Measurements from ENCODE around the gene TPM3.
"Not testable (repeated sequence)": the region's sequence is repeated elsewhere in the genome, so short reads cannot be mapped to it uniquely, and the experiment has no call there.

The TPM3 gene

DNA sequence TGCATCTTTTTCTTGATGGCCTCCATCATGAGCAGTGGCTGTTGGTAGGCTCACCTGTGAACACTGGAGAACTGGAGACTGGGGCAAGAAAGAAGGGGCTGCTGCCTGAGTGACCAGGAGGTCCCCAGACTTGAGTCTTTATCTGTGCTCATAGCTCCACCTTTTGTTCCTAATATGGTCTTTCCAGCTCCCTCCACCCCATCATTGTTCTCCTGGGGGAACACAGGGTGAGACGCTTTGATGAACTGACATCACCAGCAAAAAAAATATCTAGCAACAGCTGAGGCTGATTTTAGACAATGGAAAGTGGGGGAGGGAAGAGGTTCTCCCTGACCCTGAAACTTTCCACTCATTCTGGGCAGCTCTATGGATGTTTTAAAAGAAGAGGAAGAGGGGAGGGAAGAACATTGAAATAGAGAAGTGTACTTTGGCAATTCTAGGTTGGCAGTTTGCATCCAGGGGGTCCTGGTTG lies at the start of gene TPM3:
TSS of gene TPM3 (minus strand) at position 111 of the 472 bp plus-strand sequence. CDS start at position 29, 82 bp downstream.
- H3K4me3 ChIP-seq (ENCODE audit: control insufficient read depth, low read depth, low read length), result no peak within 1 kb of the TSS
- no peak for DNase-seq (ENCODE audit: low read depth)
- TF ChIP-seq, protein P1, sequence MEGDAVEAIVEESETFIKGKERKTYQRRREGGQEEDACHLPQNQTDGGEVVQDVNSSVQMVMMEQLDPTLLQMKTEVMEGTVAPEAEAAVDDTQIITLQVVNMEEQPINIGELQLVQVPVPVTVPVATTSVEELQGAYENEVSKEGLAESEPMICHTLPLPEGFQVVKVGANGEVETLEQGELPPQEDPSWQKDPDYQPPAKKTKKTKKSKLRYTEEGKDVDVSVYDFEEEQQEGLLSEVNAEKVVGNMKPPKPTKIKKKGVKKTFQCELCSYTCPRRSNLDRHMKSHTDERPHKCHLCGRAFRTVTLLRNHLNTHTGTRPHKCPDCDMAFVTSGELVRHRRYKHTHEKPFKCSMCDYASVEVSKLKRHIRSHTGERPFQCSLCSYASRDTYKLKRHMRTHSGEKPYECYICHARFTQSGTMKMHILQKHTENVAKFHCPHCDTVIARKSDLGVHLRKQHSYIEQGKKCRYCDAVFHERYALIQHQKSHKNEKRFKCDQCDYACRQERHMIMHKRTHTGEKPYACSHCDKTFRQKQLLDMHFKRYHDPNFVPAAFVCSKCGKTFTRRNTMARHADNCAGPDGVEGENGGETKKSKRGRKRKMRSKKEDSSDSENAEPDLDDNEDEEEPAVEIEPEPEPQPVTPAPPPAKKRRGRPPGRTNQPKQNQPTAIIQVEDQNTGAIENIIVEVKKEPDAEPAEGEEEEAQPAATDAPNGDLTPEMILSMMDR (IDR thresholded peaks at IDR 0.05; ENCODE audit: control insufficient read depth, insufficient read depth, low read depth, low read length, missing control alignments), result no peak

GRCh38 chr1:154240294-154240833 lies 48.5 kb upstream of the TPM3 start:
- TF ChIP-seq, protein P1 (IDR thresholded peaks at IDR 0.05; ENCODE audit: control insufficient read depth, insufficient read depth, low read depth, low read length, missing control alignments), result no peak
- no peak overlapping the region for H3K4me3 ChIP-seq (ENCODE audit: control insufficient read depth, low read depth, low read length)
- no peak for DNase-seq (ENCODE audit: low read depth)

DNA sequence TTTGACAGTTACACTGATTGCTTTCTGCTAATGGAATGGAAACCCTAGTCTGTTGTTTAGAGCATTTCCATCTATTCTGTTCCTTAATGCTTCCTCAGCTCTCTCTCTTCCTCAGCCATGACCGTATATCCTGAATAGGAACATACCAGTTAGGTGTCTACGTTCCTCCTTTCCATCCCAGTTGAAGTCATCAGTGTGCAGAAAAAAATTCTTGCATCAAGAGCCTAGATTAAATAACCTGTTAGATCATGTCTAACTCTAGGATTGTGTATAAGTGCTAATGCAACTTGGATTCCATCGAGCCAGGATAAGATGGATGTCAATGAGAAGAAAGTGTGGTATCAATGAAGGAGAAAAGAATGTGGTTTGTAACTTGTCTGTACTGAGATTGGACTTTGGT lies 47.6 kb upstream of the TPM3 start:
- TF ChIP-seq, protein P1 (IDR thresholded peaks at IDR 0.05; ENCODE audit: control insufficient read depth, insufficient read depth, low read depth, low read length, missing control alignments), result no peak
- no peak overlapping the region for H3K4me3 ChIP-seq (ENCODE audit: control insufficient read depth, low read depth, low read length)
- no peak for DNase-seq (ENCODE audit: low read depth)

DNA sequence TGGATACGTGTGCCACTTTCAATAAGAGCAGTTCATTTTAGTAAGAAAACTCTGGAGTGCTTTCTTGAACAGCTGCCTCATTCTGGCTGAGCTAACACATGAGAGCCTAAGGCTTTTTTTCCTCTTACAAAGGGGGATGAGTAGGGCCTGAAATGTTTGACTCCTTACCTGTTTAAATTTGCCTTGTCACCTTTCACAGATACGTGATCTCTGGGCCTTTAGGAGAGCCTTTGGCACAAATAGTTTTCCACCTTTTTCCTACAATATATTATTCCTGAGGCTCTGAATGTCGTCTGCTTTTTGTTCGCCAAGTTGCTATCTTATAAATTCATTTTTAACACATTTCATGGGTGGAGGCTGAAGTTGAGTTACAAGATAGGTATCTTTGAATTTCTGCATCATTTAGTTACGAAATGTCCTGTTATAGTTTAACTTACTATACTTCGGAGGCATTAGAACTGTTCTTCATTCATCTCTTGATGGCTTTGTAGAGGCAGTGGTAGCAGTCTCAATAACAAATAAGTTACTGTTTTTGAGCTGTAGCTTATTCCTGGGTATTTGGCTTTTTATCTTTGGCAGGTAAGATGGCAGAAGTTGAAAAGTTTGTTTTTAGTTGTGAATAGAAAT lies 46.1 kb upstream of the TPM3 start:
- TF ChIP-seq, protein P1 (IDR thresholded peaks at IDR 0.05; ENCODE audit: control insufficient read depth, insufficient read depth, low read depth, low read length, missing control alignments), result no peak

DNA sequence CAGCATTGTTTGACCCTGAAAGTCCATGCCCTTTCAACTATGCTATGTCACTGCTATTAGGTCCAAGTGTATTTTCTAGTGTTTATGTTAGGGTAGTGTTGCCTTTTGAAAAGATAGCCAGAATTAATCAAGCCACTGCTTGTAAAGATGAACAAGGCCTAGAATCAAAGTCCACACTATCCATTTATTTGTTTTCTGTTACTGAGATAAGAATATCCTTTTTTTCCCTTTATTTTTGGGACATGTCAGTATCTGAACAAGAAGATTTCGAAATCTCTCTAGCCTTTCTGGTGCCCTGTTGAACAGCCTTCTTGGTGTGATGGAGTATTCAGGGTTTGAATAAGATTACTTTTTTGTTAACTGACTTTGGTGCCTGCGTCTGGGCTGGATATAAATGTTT lies 45.5 kb upstream of the TPM3 start:
- no peak for DNase-seq (ENCODE audit: low read depth)
- no peak overlapping the region for H3K4me3 ChIP-seq (ENCODE audit: control insufficient read depth, low read depth, low read length)
- TF ChIP-seq, protein P1 (IDR thresholded peaks at IDR 0.05; ENCODE audit: control insufficient read depth, insufficient read depth, low read depth, low read length, missing control alignments), result no peak

More for the DNA sequence above, 46.1 kb upstream of the TPM3 start:
- DNase-seq (ENCODE audit: low read depth), result no peak
- H3K4me3 ChIP-seq (ENCODE audit: control insufficient read depth, low read depth, low read length), result no peak overlapping the region

- DNase-seq (ENCODE audit: low read depth), result no peak
- no peak overlapping the region for H3K4me3 ChIP-seq (ENCODE audit: control insufficient read depth, low read depth, low read length)
- TF ChIP-seq, protein P1 (IDR thresholded peaks at IDR 0.05; ENCODE audit: control insufficient read depth, insufficient read depth, low read depth, low read length, missing control alignments), result no peak
Observed at GRCh38 chr1:154236855-154237254, 45.0 kb upstream of the TPM3 start.

- not testable (repeated sequence) for DNase-seq (ENCODE audit: low read depth); H3K4me3 ChIP-seq (ENCODE audit: control insufficient read depth, low read depth, low read length)
Observed at GRCh38 chr1:154233127-154233526, 41.2 kb upstream of the TPM3 start.

DNA sequence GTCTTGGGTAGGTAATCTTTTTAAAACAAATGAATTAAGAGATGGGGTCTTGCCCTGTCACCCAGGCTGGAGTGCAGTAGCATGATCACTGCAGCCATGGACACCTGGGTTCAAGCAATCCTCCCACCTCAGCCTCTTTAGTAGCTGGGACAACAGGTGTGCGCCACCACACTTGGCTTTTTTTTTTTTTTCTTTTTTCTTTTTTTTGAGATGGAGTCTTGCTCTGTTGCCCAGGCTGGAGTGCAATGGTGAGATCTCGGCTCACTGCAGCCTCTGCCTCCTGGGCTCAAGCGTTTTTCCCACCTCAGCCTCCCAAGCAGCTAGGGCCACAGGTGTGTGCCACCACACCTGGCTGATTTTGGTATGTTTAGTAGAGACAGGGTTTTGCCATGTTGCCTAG lies 39.2 kb upstream of the TPM3 start:
- DNase-seq (ENCODE audit: low read depth); H3K4me3 ChIP-seq (ENCODE audit: control insufficient read depth, low read depth, low read length): not testable (repeated sequence)

Data from AG09309 (cell line).